ENCODE measurements around the gene ATP2A3.
"Not testable (repeated sequence)": the region's sequence is repeated elsewhere in the genome, so short reads cannot be mapped to it uniquely, and the experiment has no call there.

The ATP2A3 gene

GRCh38 chr17:3991699-3992098 is 27.5 kb upstream of the ATP2A3 start:
- DNase-seq (ENCODE audit: low read depth in 2 of 2) = not testable (repeated sequence)

- no peak for DNase-seq (ENCODE audit: low read depth in 2 of 2)
Measured at GRCh38 chr17:3990386-3991127, 26.3 kb upstream of the ATP2A3 start.

GRCh38 chr17:3989041-3989886 is 25.0 kb upstream of the ATP2A3 start:
- DNase-seq (ENCODE audit: low read depth in 2 of 2) = no peak

GRCh38 chr17:3988297-3989040 is 24.2 kb upstream of the ATP2A3 start:
- DNase-seq (ENCODE audit: low read depth in 2 of 2) = no peak

GRCh38 chr17:3986939-3987335 is 22.7 kb upstream of the ATP2A3 start:
- no peak for DNase-seq (ENCODE audit: low read depth in 2 of 2)

GRCh38 chr17:3986270-3986938 is 22.2 kb upstream of the ATP2A3 start:
- no peak for DNase-seq (ENCODE audit: low read depth in 2 of 2)

- no peak for DNase-seq (ENCODE audit: low read depth in 2 of 2)
Measured at GRCh38 chr17:3985846-3986245, 21.6 kb upstream of the ATP2A3 start.

- DNase-seq (ENCODE audit: low read depth in 2 of 2) = no peak
Measured at GRCh38 chr17:3983606-3984484, 19.6 kb upstream of the ATP2A3 start.

GRCh38 chr17:3982541-3983017 is 18.3 kb upstream of the ATP2A3 start:
- DNase-seq (ENCODE audit: low read depth in 2 of 2) = no peak

- no peak for DNase-seq (ENCODE audit: low read depth in 2 of 2)
Measured at GRCh38 chr17:3982113-3982512, 17.9 kb upstream of the ATP2A3 start.

- DNase-seq (ENCODE audit: low read depth in 2 of 2) = no peak
Measured at GRCh38 chr17:3981455-3981854, 17.2 kb upstream of the ATP2A3 start.

GRCh38 chr17:3980381-3981014 is 16.3 kb upstream of the ATP2A3 start:
- no peak for DNase-seq (ENCODE audit: low read depth in 2 of 2)

GRCh38 chr17:3979290-3979611 is 15.0 kb upstream of the ATP2A3 start:
- DNase-seq (ENCODE audit: low read depth in 2 of 2) = no peak

- DNase-seq (ENCODE audit: low read depth in 2 of 2) = no peak
Measured at GRCh38 chr17:3978421-3979289, 14.4 kb upstream of the ATP2A3 start.

GRCh38 chr17:3977387-3977786 is 13.2 kb upstream of the ATP2A3 start:
- no peak for DNase-seq (ENCODE audit: low read depth in 2 of 2)

GRCh38 chr17:3976675-3977171 is 12.5 kb upstream of the ATP2A3 start:
- no peak for DNase-seq (ENCODE audit: low read depth in 2 of 2)

GRCh38 chr17:3974980-3975379 is 10.7 kb upstream of the ATP2A3 start:
- no peak for DNase-seq (ENCODE audit: low read depth in 2 of 2)

GRCh38 chr17:3974138-3974687 is 10.0 kb upstream of the ATP2A3 start:
- no peak for DNase-seq (ENCODE audit: low read depth in 2 of 2)
